Esophagus (tissue), 2 donors: ENCODE data around the gene MALT1. TPM values are rescaled to one million over a fixed set of nuclear protein-coding genes. Genes with fewer than 3 reads are reported as not detected.
"Not testable (repeated sequence)": the region's sequence is repeated elsewhere in the genome, so short reads cannot be mapped to it uniquely, and the experiment has no call there.

ENCODE experiments used
- H3K27ac ChIP-seq, 2 donors: one replicate each; pipeline ENCODE4 v1.5.1; 2013; ENCODE audit warnings: low read depth in 2 of 2, mild to moderate bottlenecking in 2 of 2, inconsistent platforms in 1 of 2, low read length in 1 of 2, moderate library complexity in 1 of 2
- H3K27me3 ChIP-seq, 2 donors: one replicate each; pipeline ENCODE4 v1.6.1; 2013; ENCODE audit warnings: low read length in 2 of 2, control low read depth in 1 of 2, mild to moderate bottlenecking in 1 of 2; ENCODE audit not compliant: insufficient read depth in 2 of 2, control insufficient read depth in 1 of 2
- H3K36me3 ChIP-seq, 2 donors: one replicate each; pipeline ENCODE4 v1.6.1; 2013; ENCODE audit warnings: low read length in 1 of 2; ENCODE audit not compliant: control insufficient read depth in 2 of 2, insufficient read depth in 2 of 2
- H3K4me1 ChIP-seq, 2 donors: one replicate each; pipeline ENCODE4 v1.6.1; 2013; ENCODE audit warnings: low read length in 1 of 2; ENCODE audit not compliant: control insufficient read depth in 2 of 2, insufficient read depth in 2 of 2
- H3K4me3 ChIP-seq, 2 donors: one replicate each; pipeline ENCODE4 v1.5.1; 2013; ENCODE audit warnings: low read length in 2 of 2, mild to moderate bottlenecking in 2 of 2, low read depth in 1 of 2, moderate library complexity in 1 of 2
- H3K9me3 ChIP-seq, 2 donors: one replicate each; pipeline ENCODE4 v1.6.1; 2013; ENCODE audit warnings: mild to moderate bottlenecking in 2 of 2, low read depth in 1 of 2, low read length in 1 of 2, moderate library complexity in 1 of 2; ENCODE audit not compliant: control insufficient read depth in 2 of 2, insufficient read depth in 1 of 2
- WGBS, 2 donors: extraction: QIAGEN DNeasy Blood & Tissue Kit; methylation state at CpG; one replicate each; pipeline ENCODE4 v1.1.7; 2013; 5-methylcytosine and 5-hydroxymethylcytosine counted together
- polyA plus RNA-seq, 2 donors: library from polyadenylated mRNA; stranded (reverse); fragments of 200-250 nt; gene quantifications; one replicate each; pipeline ENCODE4 v1.2.3, GENCODE V29; 2013
- donor health status: healthy with polysubstance abuse.
- donor health status: Bipolar disorder and iron deficiency.

The MALT1 gene
- polyA plus RNA-seq, 2 donors: 11.7 to 13.5 TPM

- no peaks in the 10 kb centered on the region for H3K4me1 ChIP-seq
- WGBS, 2 donors: 91 to 92% methylated on average over 3 of the region's 3 CpGs
Observed at GRCh38 chr18:58776084-58776483, 104.8 kb downstream of the MALT1 start.

GRCh38 chr18:58776541-58776940, 105.3 kb downstream of the MALT1 start:
- not testable (repeated sequence) for H3K27me3 ChIP-seq, H3K4me3 ChIP-seq, H3K9me3 ChIP-seq, H3K36me3 ChIP-seq, H3K4me1 ChIP-seq, H3K27ac ChIP-seq
- 65 to 69% methylated on average over 4 of the region's 4 CpGs for WGBS, 2 donors

More at GRCh38 chr18:58776084-58776483, 104.8 kb downstream of the MALT1 start:
- H3K9me3 ChIP-seq: no peaks in the 10 kb centered on the region
- no peak overlapping the region for H3K4me3 ChIP-seq
- H3K36me3 ChIP-seq: no peaks in the 10 kb centered on the region
- H3K27ac ChIP-seq: no peak overlapping the region
- no peaks in the 10 kb centered on the region for H3K27me3 ChIP-seq

- no peaks in the 10 kb centered on the region for H3K4me1 ChIP-seq
- H3K9me3 ChIP-seq: no peaks in the 10 kb centered on the region
- H3K27ac ChIP-seq: no peak overlapping the region
- no peaks in the 10 kb centered on the region for H3K27me3 ChIP-seq
- no peak overlapping the region for H3K4me3 ChIP-seq
- WGBS, 2 donors: 68 to 84% methylated on average over 4 of the region's 4 CpGs
- H3K36me3 ChIP-seq: no peaks in the 10 kb centered on the region
Observed at GRCh38 chr18:58777471-58777870, 106.2 kb downstream of the MALT1 start.

- H3K27ac ChIP-seq: no peak overlapping the region
- WGBS, 2 donors: 75 to 84% methylated on average over 6 of the region's 6 CpGs
Observed at GRCh38 chr18:58779529-58779928, 108.3 kb downstream of the MALT1 start.

GRCh38 chr18:58780045-58780444, 108.8 kb downstream of the MALT1 start:
- no peaks in the 10 kb centered on the region for H3K9me3 ChIP-seq
- no peak overlapping the region for H3K4me3 ChIP-seq
- peaks cover 0 to 4% of the 10 kb centered on the region in 2 donors for H3K4me1 ChIP-seq
- H3K36me3 ChIP-seq: no peaks in the 10 kb centered on the region
- no peaks in the 10 kb centered on the region for H3K27me3 ChIP-seq
- H3K27ac ChIP-seq: no peak overlapping the region
- 82 to 85% methylated on average over 10 of the region's 10 CpGs for WGBS, 2 donors

More at GRCh38 chr18:58779529-58779928, 108.3 kb downstream of the MALT1 start:
- no peaks in the 10 kb centered on the region for H3K4me1 ChIP-seq
- no peaks in the 10 kb centered on the region for H3K9me3 ChIP-seq
- no peak overlapping the region for H3K4me3 ChIP-seq
- H3K27me3 ChIP-seq: no peaks in the 10 kb centered on the region
- no peaks in the 10 kb centered on the region for H3K36me3 ChIP-seq

- no peak overlapping the region for H3K4me3 ChIP-seq
- no peaks in the 10 kb centered on the region for H3K27me3 ChIP-seq
- no peak overlapping the region for H3K27ac ChIP-seq
- H3K4me1 ChIP-seq: peaks cover 0 to 9% of the 10 kb centered on the region in 2 donors
- no peaks in the 10 kb centered on the region for H3K36me3 ChIP-seq
- WGBS, 2 donors: 19 to 24% methylated on average over 10 of the region's 10 CpGs
- no peaks in the 10 kb centered on the region for H3K9me3 ChIP-seq
Observed at GRCh38 chr18:58781627-58782194, 110.4 kb downstream of the MALT1 start.

- 54 to 60% methylated on average over 15 of the region's 15 CpGs for WGBS, 2 donors
- H3K27ac ChIP-seq: no peak overlapping the region
- H3K9me3 ChIP-seq: no peaks in the 10 kb centered on the region
- H3K4me3 ChIP-seq: no peak overlapping the region
- no peaks in the 10 kb centered on the region for H3K27me3 ChIP-seq
- H3K36me3 ChIP-seq: no peaks in the 10 kb centered on the region
- H3K4me1 ChIP-seq: peaks cover 0 to 14% of the 10 kb centered on the region in 2 donors
Observed at GRCh38 chr18:58784601-58785137, 113.4 kb downstream of the MALT1 start.

GRCh38 chr18:58785171-58785805, 114.0 kb downstream of the MALT1 start:
- H3K27ac ChIP-seq: peak overlapping the region; percentile 49 to 66
- H3K36me3 ChIP-seq: no peaks in the 10 kb centered on the region
- WGBS, 2 donors: 38 to 50% methylated on average over 13 of the region's 13 CpGs

GRCh38 chr18:58785870-58786269, 114.6 kb downstream of the MALT1 start:
- H3K27me3 ChIP-seq: no peaks in the 10 kb centered on the region
- 58 to 66% methylated on average over 4 of the region's 4 CpGs for WGBS, 2 donors
- no peaks in the 10 kb centered on the region for H3K9me3 ChIP-seq
- peak overlapping the region; percentile 49 to 66 for H3K27ac ChIP-seq
- no peaks in the 10 kb centered on the region for H3K36me3 ChIP-seq
- H3K4me1 ChIP-seq: peaks cover 0 to 14% of the 10 kb centered on the region in 2 donors
- no peak overlapping the region for H3K4me3 ChIP-seq

More at GRCh38 chr18:58785171-58785805, 114.0 kb downstream of the MALT1 start:
- Histone ChIP-seq H3K4me1 (peaks cover 0 to 14% of the 10 kb centered on the region in 2 donors), H3K27me3 (no peaks in the 10 kb centered on the region), H3K4me3 (no peak overlapping the region), H3K9me3 (no peaks in the 10 kb centered on the region)
